Smooth muscle cell (in vitro differentiated cells): ENCODE data around the gene UBE2O. TPM values are rescaled to one million over a fixed set of nuclear protein-coding genes. Genes with fewer than 3 reads are reported as not detected.

Experiments used
- DNase-seq: peaks from one replicate; lab custom pipeline; 2025; ENCODE audit not compliant: unreplicated experiment; lab: John Stamatoyannopoulos, UW
- H2AFZ ChIP-seq: fragments of 200-600 bp; sonication (generic); 2 replicates; pipeline ENCODE4 v1.6.0; 2016; ENCODE audit warnings: antibody characterized with exemption, low read depth, mild to moderate bottlenecking
- H3F3A ChIP-seq: fragments of 200-600 bp; sonication (generic); 2 replicates; pipeline ENCODE4 v1.6.0; 2017; ENCODE audit warnings: antibody characterized with exemption, low read depth
- H3K27ac ChIP-seq: fragments of 200-600 bp; sonication (generic); 2 replicates; pipeline ENCODE4 v1.5.1; 2016; ENCODE audit warnings: low read depth, mild to moderate bottlenecking
- H3K27me3 ChIP-seq: fragments of 200-600 bp; sonication (generic); 2 replicates; pipeline ENCODE4 v1.6.1; 2016; ENCODE audit warnings: low read depth, mild to moderate bottlenecking
- H3K36me3 ChIP-seq: fragments of 200-600 bp; sonication (generic); 2 replicates; pipeline ENCODE4 v1.5.1; 2016; ENCODE audit warnings: low read depth
- H3K4me1 ChIP-seq: fragments of 200-600 bp; sonication (generic); 2 replicates; pipeline ENCODE4 v1.5.1; 2016; ENCODE audit warnings: low read depth
- H3K4me2 ChIP-seq: fragments of 200-600 bp; sonication (generic); 2 replicates; pipeline ENCODE4 v1.6.0; 2016; ENCODE audit warnings: mild to moderate bottlenecking
- H3K4me3 ChIP-seq: fragments of 200-600 bp; sonication (generic); 2 replicates; pipeline ENCODE4 v1.5.1; 2016; ENCODE audit warnings: mild to moderate bottlenecking
- H3K79me2 ChIP-seq: fragments of 200-600 bp; sonication (generic); 2 replicates; pipeline ENCODE4 v1.6.0; 2016; ENCODE audit warnings: low read depth, mild to moderate bottlenecking
- H3K9ac ChIP-seq: fragments of 200-600 bp; sonication (generic); 2 replicates; pipeline ENCODE4 v1.6.0; 2016; ENCODE audit warnings: low read depth
- H3K9me3 ChIP-seq: fragments of 200-600 bp; sonication (generic); replicated peaks from 2 replicates; pipeline ENCODE4 v1.5.1; 2016; ENCODE audit warnings: low read depth
- H4K20me1 ChIP-seq: fragments of 200-600 bp; sonication (generic); 2 replicates; pipeline ENCODE4 v1.6.0; 2016; ENCODE audit warnings: low read depth
- CTCF ChIP-seq: fragments of 200-600 bp; sonication (generic); IDR thresholded peaks from 2 replicates; pipeline ENCODE4 v1.5.1; 2017; ENCODE audit warnings: borderline replicate concordance, mild to moderate bottlenecking, antibody characterized with exemption; ENCODE audit not compliant: insufficient read depth, poor library complexity, severe bottlenecking
- WGBS: methylation state at CpG from one replicate; pipeline ENCODE4 v1.1.7; 2016; ENCODE audit warnings: low lambda C conversion rate; 5-methylcytosine and 5-hydroxymethylcytosine counted together
- polyA plus RNA-seq: library from polyadenylated mRNA; unstranded; fragments of >200 nt; fragmentation: Nextera tagmentation; extraction: Ambion mirVana; gene quantifications from 2 replicates; pipeline ENCODE4 v1.2.1, GENCODE V29; 2016
- total RNA-seq: library from RNA; depleted of rRNA; stranded (reverse); fragments of >200 nt; gene quantifications from 2 replicates; pipeline ENCODE4 v1.2.3, GENCODE V29; 2014

UBE2O gene
- total and polyA plus RNA-seq, 2 experiments from 2014 or later: 10.1 to 12.1 TPM

- H3K79me2 ChIP-seq: no peaks in the 10 kb centered on the region
- H3K4me1 ChIP-seq: peaks cover 13% of the 10 kb centered on the region
- 60% methylated on average over 11 of the region's 11 CpGs for WGBS
- H3F3A ChIP-seq: no peaks in the 10 kb centered on the region
- H3K4me2 ChIP-seq: no peak within 1 kb of the TSS
- no peak for TF ChIP-seq CTCF
- H3K27me3 ChIP-seq: no peaks in the 10 kb centered on the region
- no peaks in the 10 kb centered on the region for H3K36me3 ChIP-seq
- no peak within 1 kb of the TSS for H3K4me3 ChIP-seq
- no peaks in the 10 kb centered on the region for H4K20me1 ChIP-seq
- H3K9me3 ChIP-seq: no peaks in the 10 kb centered on the region
- H3K9ac ChIP-seq: no peak within 1 kb of the TSS
- H2AFZ ChIP-seq: no peak within 1 kb of the TSS
- H3K27ac ChIP-seq: no peak within 1 kb of the TSS
- DNase-seq: no peak
Measured at GRCh38 chr17:76467366-76467765, 14.4 kb upstream of the UBE2O start, which contains the start of gene AANAT. Gene AANAT (plus strand): TSS chr17:76467603. CDS start chr17:76468747, 1,144 bp downstream.

- 94% methylated on average over 6 of the region's 6 CpGs for WGBS
- Histone ChIP-seq H3K4me1 (peaks cover 13% of the 10 kb centered on the region), H3K4me3 (no peak overlapping the region), H2AFZ (no peak overlapping the region), H3K9me3 (no peaks in the 10 kb centered on the region), H3F3A (no peaks in the 10 kb centered on the region), H3K27ac (no peak overlapping the region), H3K79me2 (no peaks in the 10 kb centered on the region), H3K4me2 (no peak overlapping the region), H4K20me1 (no peaks in the 10 kb centered on the region), H3K9ac (no peak overlapping the region), H3K27me3 (no peaks in the 10 kb centered on the region), H3K36me3 (no peaks in the 10 kb centered on the region)
- TF ChIP-seq CTCF: no peak
- DNase-seq: no peak
Measured at GRCh38 chr17:76466775-76467130, 13.8 kb upstream of the UBE2O start.

GRCh38 chr17:76462556-76463290 is 9.8 kb upstream of the UBE2O start:
- H3F3A ChIP-seq: no peaks in the 10 kb centered on the region
- TF ChIP-seq CTCF: no peak
- H2AFZ ChIP-seq: no peak overlapping the region
- 85% methylated on average over 24 of the region's 24 CpGs for WGBS
- no peak overlapping the region for H3K4me2 ChIP-seq
- no peaks in the 10 kb centered on the region for H3K79me2 ChIP-seq
- H3K9ac ChIP-seq: no peak overlapping the region
- no peak for DNase-seq
- no peak overlapping the region for H3K4me3 ChIP-seq
- no peaks in the 10 kb centered on the region for H3K9me3 ChIP-seq
- no peaks in the 10 kb centered on the region for H4K20me1 ChIP-seq
- H3K4me1 ChIP-seq: peaks cover 8% of the 10 kb centered on the region
- H3K27ac ChIP-seq: no peak overlapping the region
- H3K27me3 ChIP-seq: no peaks in the 10 kb centered on the region
- no peaks in the 10 kb centered on the region for H3K36me3 ChIP-seq
